Thymus (tissue), 11 donors: Measurements from ENCODE around the gene CCN2. TPM values are rescaled to one million over a fixed set of nuclear protein-coding genes. Genes with fewer than 3 reads are reported as not detected.
A peak's percentile ranks its signal among the peaks of the same experiment; 100 is the strongest.

ENCODE experiments used
- DNase-seq, 9 donors: peaks; one replicate each; pipeline ENCODE4 v3.0.0-alpha.2; 2013; ENCODE audit warnings: low spot score in 9 of 9, low read depth in 6 of 9, missing footprints in 1 of 9
- H3K27ac ChIP-seq, 2 donors: one replicate each; pipeline ENCODE4 v1.5.1; 2013; ENCODE audit warnings: control low read depth in 1 of 2, low read depth in 1 of 2, low read length in 1 of 2, mild to moderate bottlenecking in 1 of 2, moderate library complexity in 1 of 2
- H3K27me3 ChIP-seq, 2 donors: one replicate each; pipeline ENCODE4 v1.5.1; 2013; ENCODE audit warnings: low read length in 1 of 2; ENCODE audit not compliant: control insufficient read depth in 2 of 2, insufficient read depth in 1 of 2
- H3K36me3 ChIP-seq, 2 donors: one replicate each; pipeline ENCODE4 v1.5.1; 2013; ENCODE audit warnings: low read length in 1 of 2, mild to moderate bottlenecking in 1 of 2, moderate library complexity in 1 of 2; ENCODE audit not compliant: control insufficient read depth in 2 of 2, insufficient read depth in 2 of 2
- H3K4me1 ChIP-seq, 2 donors: one replicate each; pipeline ENCODE4 v1.5.1; 2013; ENCODE audit warnings: low read length in 2 of 2; ENCODE audit not compliant: control insufficient read depth in 2 of 2, insufficient read depth in 2 of 2
- H3K4me3 ChIP-seq, 2 donors: one replicate each; pipeline ENCODE4 v1.5.1; 2013; ENCODE audit warnings: low read length in 2 of 2, control low read depth in 1 of 2, mild to moderate bottlenecking in 1 of 2
- H3K9me3 ChIP-seq, 2 donors: one replicate each; pipeline ENCODE4 v1.5.1; 2013; ENCODE audit warnings: low read length in 1 of 2, mild to moderate bottlenecking in 1 of 2; ENCODE audit not compliant: control insufficient read depth in 2 of 2, insufficient read depth in 1 of 2
- WGBS: extraction: QIAGEN DNeasy Blood & Tissue Kit; methylation state at CpG from one replicate; pipeline ENCODE4 v1.1.7; 2013; 5-methylcytosine and 5-hydroxymethylcytosine counted together
- polyA plus RNA-seq: library from polyadenylated mRNA; stranded (reverse); fragments of 200-250 nt; gene quantifications from one replicate; pipeline ENCODE4 v1.2.3, GENCODE V29; 2013
- total RNA-seq: library from RNA; stranded (reverse); fragments of 120-200 nt; gene quantifications from one replicate; pipeline ENCODE4 v1.2.4, GENCODE V29; 2013
- donor health status: healthy.

CCN2 gene
- total and polyA plus RNA-seq, 2 donors: 2.5 to 213 TPM

GRCh38 chr6:131989036-131989435, 37.9 kb upstream of the CCN2 start:
- Histone ChIP-seq H3K4me3 (no peak overlapping the region), H3K4me1 (no peaks in the 10 kb centered on the region), H3K27ac (no peak overlapping the region), H3K27me3 (no peaks in the 10 kb centered on the region), H3K36me3 (no peaks in the 10 kb centered on the region), H3K9me3 (no peaks in the 10 kb centered on the region)
- WGBS: 95% methylated on average over 4 of the region's 4 CpGs
- DNase-seq: no peak

- no peak for DNase-seq
- Histone ChIP-seq H3K36me3 (no peaks in the 10 kb centered on the region), H3K4me3 (no peak overlapping the region), H3K4me1 (no peaks in the 10 kb centered on the region), H3K27me3 (no peaks in the 10 kb centered on the region), H3K27ac (no peak overlapping the region), H3K9me3 (no peaks in the 10 kb centered on the region)
- 97% methylated on average over 2 of the region's 2 CpGs for WGBS
Observed at GRCh38 chr6:131982740-131983259, 31.6 kb upstream of the CCN2 start.

GRCh38 chr6:131981624-131981978, 30.4 kb upstream of the CCN2 start:
- Histone ChIP-seq H3K9me3 (no peaks in the 10 kb centered on the region), H3K27me3 (no peaks in the 10 kb centered on the region), H3K4me1 (no peaks in the 10 kb centered on the region), H3K4me3 (no peak overlapping the region), H3K27ac (no peak overlapping the region), H3K36me3 (no peaks in the 10 kb centered on the region)
- 96% methylated on average over 3 of the region's 3 CpGs for WGBS
- no peak for DNase-seq

- no peak for DNase-seq
- Histone ChIP-seq H3K4me1 (no peaks in the 10 kb centered on the region), H3K4me3 (no peak overlapping the region), H3K27ac (no peak overlapping the region), H3K36me3 (no peaks in the 10 kb centered on the region), H3K9me3 (no peaks in the 10 kb centered on the region), H3K27me3 (no peaks in the 10 kb centered on the region)
- WGBS: 74% methylated on average over 8 of the region's 8 CpGs
Observed at GRCh38 chr6:131980791-131981623, 29.8 kb upstream of the CCN2 start.

- Histone ChIP-seq H3K9me3 (no peaks in the 10 kb centered on the region), H3K27ac (no peak overlapping the region), H3K36me3 (no peaks in the 10 kb centered on the region), H3K4me1 (no peaks in the 10 kb centered on the region), H3K4me3 (no peak overlapping the region), H3K27me3 (no peaks in the 10 kb centered on the region)
- DNase-seq: no peak
- WGBS: 95% methylated on average over 1 of the region's 1 CpG
Observed at GRCh38 chr6:131980338-131980790, 29.2 kb upstream of the CCN2 start.

GRCh38 chr6:131979515-131980337, 28.6 kb upstream of the CCN2 start:
- H3K36me3 ChIP-seq: no peaks in the 10 kb centered on the region
- no peaks in the 10 kb centered on the region for H3K4me1 ChIP-seq
- no peaks in the 10 kb centered on the region for H3K27me3 ChIP-seq
- no peaks in the 10 kb centered on the region for H3K9me3 ChIP-seq
- no peak overlapping the region for H3K4me3 ChIP-seq
- 95% methylated on average over 5 of the region's 5 CpGs for WGBS
- H3K27ac ChIP-seq: no peak overlapping the region
- DNase-seq: peak in 1 of 9 donors; percentile 6

GRCh38 chr6:131978522-131978921, 27.4 kb upstream of the CCN2 start:
- DNase-seq: no peak
- Histone ChIP-seq H3K36me3 (no peaks in the 10 kb centered on the region), H3K9me3 (no peaks in the 10 kb centered on the region), H3K27me3 (no peaks in the 10 kb centered on the region), H3K4me1 (no peaks in the 10 kb centered on the region), H3K27ac (no peak overlapping the region), H3K4me3 (no peak overlapping the region)
- WGBS: 76% methylated on average over 3 of the region's 3 CpGs

GRCh38 chr6:131976545-131977061, 25.4 kb upstream of the CCN2 start:
- H3K27ac ChIP-seq: peak overlapping the region in 1 of 2 donors; percentile 27
- no peaks in the 10 kb centered on the region for H3K36me3 ChIP-seq
- no peak for DNase-seq
- no peak overlapping the region for H3K4me3 ChIP-seq
- no peaks in the 10 kb centered on the region for H3K27me3 ChIP-seq
- no peaks in the 10 kb centered on the region for H3K9me3 ChIP-seq
- 70% methylated on average over 6 of the region's 6 CpGs for WGBS
- no peaks in the 10 kb centered on the region for H3K4me1 ChIP-seq

GRCh38 chr6:131972741-131973140, 21.6 kb upstream of the CCN2 start:
- WGBS: 90% methylated on average over 2 of the region's 2 CpGs

More at GRCh38 chr6:131972741-131973140, 21.6 kb upstream of the CCN2 start:
- Histone ChIP-seq H3K9me3 (no peaks in the 10 kb centered on the region), H3K4me1 (no peaks in the 10 kb centered on the region), H3K27ac (no peak overlapping the region), H3K4me3 (no peak overlapping the region), H3K27me3 (no peaks in the 10 kb centered on the region), H3K36me3 (no peaks in the 10 kb centered on the region)
- no peak for DNase-seq
